Karpas-422 (cell line): Measurements from ENCODE around the gene LIMS1. TPM values are rescaled to one million over a fixed set of nuclear protein-coding genes. Genes with fewer than 3 reads are reported as not detected.
"Not testable (repeated sequence)": the region's sequence is repeated elsewhere in the genome, so short reads cannot be mapped to it uniquely, and the experiment has no call there.

ENCODE experiments used
- DNase-seq: peaks from one replicate; pipeline ENCODE4 v3.0.0-alpha.2; 2015
- H2AFZ ChIP-seq: fragments of 200-600 bp; sonication (generic); 2 replicates; pipeline ENCODE4 v1.6.1; 2014; ENCODE audit warnings: antibody characterized with exemption, low read length, mixed read lengths
- H3K27ac ChIP-seq: fragments of 200-600 bp; sonication (generic); 2 replicates; pipeline ENCODE4 v1.5.1; 2014; ENCODE audit warnings: mild to moderate bottlenecking, low read length, moderate library complexity
- H3K27me3 ChIP-seq: fragments of 200-600 bp; sonication (generic); 2 replicates; pipeline ENCODE4 v1.6.1; 2014; ENCODE audit warnings: low read length, mixed read lengths
- H3K36me3 ChIP-seq: fragments of 200-600 bp; sonication (generic); 2 replicates; pipeline ENCODE4 v1.6.1; 2014; ENCODE audit warnings: low read length, mixed read lengths; ENCODE audit not compliant: insufficient read depth
- H3K4me1 ChIP-seq: fragments of 200-600 bp; sonication (generic); 2 replicates; pipeline ENCODE4 v1.6.1; 2014; ENCODE audit warnings: mild to moderate bottlenecking, low read length, mixed read lengths
- H3K4me2 ChIP-seq: fragments of 200-600 bp; sonication (generic); 2 replicates; pipeline ENCODE4 v1.6.1; 2014; ENCODE audit warnings: low read length, low read depth, mild to moderate bottlenecking; ENCODE audit not compliant: poor library complexity, severe bottlenecking
- H3K4me3 ChIP-seq: fragments of 200-600 bp; sonication (generic); 2 replicates; pipeline ENCODE4 v1.5.1; 2014; ENCODE audit warnings: mild to moderate bottlenecking, antibody characterized with exemption, low read length, mixed read lengths
- H3K79me2 ChIP-seq: fragments of 200-600 bp; sonication (generic); 2 replicates; pipeline ENCODE4 v1.6.1; 2014; ENCODE audit warnings: mild to moderate bottlenecking, low read length, mixed read lengths
- H3K9ac ChIP-seq: fragments of 200-600 bp; sonication (generic); 2 replicates; pipeline ENCODE4 v1.6.0; 2014; ENCODE audit warnings: low read length
- H3K9me2 ChIP-seq: fragments of 200-600 bp; sonication (generic), shearing (Covaris generic); replicated peaks from 2 replicates; pipeline ENCODE4 v1.6.0; 2014; ENCODE audit warnings: mild to moderate bottlenecking, low read length, moderate library complexity; ENCODE audit not compliant: insufficient read depth
- H3K9me3 ChIP-seq: fragments of 300-700, 200-600 bp; sonication (generic); 2 replicates; pipeline ENCODE4 v1.6.1; 2014; ENCODE audit warnings: low read length, mixed read lengths
- H4K20me1 ChIP-seq: fragments of 200-600 bp; sonication (generic); 2 replicates; pipeline ENCODE4 v1.6.1; 2014; ENCODE audit warnings: mild to moderate bottlenecking, antibody characterized with exemption, low read length, low read depth; ENCODE audit not compliant: insufficient read depth
- total RNA-seq: library from RNA; depleted of rRNA; stranded (reverse); fragments of >200 nt; shearing (Covaris generic); gene quantifications from 2 replicates; pipeline ENCODE4 v1.2.3, GENCODE V29; 2014; ENCODE audit warnings: low replicate concordance

Gene LIMS1
- total RNA-seq, 1 experiment from 2014 or later: 9.7 TPM

GRCh38 chr2:108680805-108681204, 146.5 kb downstream of the LIMS1 start:
- H3K79me2 ChIP-seq, H3K27me3 ChIP-seq, H4K20me1 ChIP-seq, H3K9ac ChIP-seq, H3K36me3 ChIP-seq, H3K4me1 ChIP-seq, H3K27ac ChIP-seq, H3K9me2 ChIP-seq, H3K9me3 ChIP-seq, H2AFZ ChIP-seq, H3K4me2 ChIP-seq, H3K4me3 ChIP-seq, DNase-seq: not testable (repeated sequence)

- not testable (repeated sequence) for H3K9ac ChIP-seq, H3K9me3 ChIP-seq, H3K79me2 ChIP-seq, H3K4me1 ChIP-seq, H3K4me3 ChIP-seq, H4K20me1 ChIP-seq, H3K27me3 ChIP-seq, H3K4me2 ChIP-seq, H3K36me3 ChIP-seq, H3K9me2 ChIP-seq, H3K27ac ChIP-seq, DNase-seq, H2AFZ ChIP-seq
These were observed 154.8 kb downstream of the LIMS1 start for GRCh38 chr2:108688818-108689756.

GRCh38 chr2:108690001-108690400, 155.7 kb downstream of the LIMS1 start:
- H3K9me3 ChIP-seq, DNase-seq, H3K4me3 ChIP-seq, H3K27ac ChIP-seq, H2AFZ ChIP-seq, H3K36me3 ChIP-seq, H3K4me2 ChIP-seq, H3K27me3 ChIP-seq, H3K4me1 ChIP-seq, H3K79me2 ChIP-seq, H3K9me2 ChIP-seq, H4K20me1 ChIP-seq, H3K9ac ChIP-seq: not testable (repeated sequence)

GRCh38 chr2:108691447-108691846, 157.2 kb downstream of the LIMS1 start:
- Histone ChIP-seq H3K4me2 (no peak overlapping the region), H4K20me1 (no peaks in the 10 kb centered on the region), H3K4me1 (no peaks in the 10 kb centered on the region), H2AFZ (no peak overlapping the region), H3K9ac (no peak overlapping the region), H3K36me3 (no peaks in the 10 kb centered on the region), H3K9me3 (no peaks in the 10 kb centered on the region), H3K4me3 (no peak overlapping the region), H3K9me2 (no peaks in the 10 kb centered on the region), H3K27ac (no peak overlapping the region), H3K27me3 (no peaks in the 10 kb centered on the region), H3K79me2 (no peaks in the 10 kb centered on the region)
- DNase-seq: no peak

- no peaks in the 10 kb centered on the region for H3K27me3 ChIP-seq
- no peak overlapping the region for H3K4me3 ChIP-seq
- no peaks in the 10 kb centered on the region for H3K9me3 ChIP-seq
- no peaks in the 10 kb centered on the region for H3K9me2 ChIP-seq
- DNase-seq: no peak
- no peak overlapping the region for H3K9ac ChIP-seq
- no peak overlapping the region for H3K4me2 ChIP-seq
- H3K36me3 ChIP-seq: no peaks in the 10 kb centered on the region
- no peak overlapping the region for H2AFZ ChIP-seq
- no peak overlapping the region for H3K27ac ChIP-seq
- H3K4me1 ChIP-seq: no peaks in the 10 kb centered on the region
- no peaks in the 10 kb centered on the region for H4K20me1 ChIP-seq
- no peaks in the 10 kb centered on the region for H3K79me2 ChIP-seq
These were observed 166.9 kb downstream of the LIMS1 start for GRCh38 chr2:108701208-108701607.

- Histone ChIP-seq H3K27ac (no peak overlapping the region), H3K9me3 (no peaks in the 10 kb centered on the region), H3K9ac (no peak overlapping the region), H3K27me3 (no peaks in the 10 kb centered on the region), H3K4me2 (no peak overlapping the region), H4K20me1 (no peaks in the 10 kb centered on the region), H3K4me3 (no peak overlapping the region), H3K79me2 (no peaks in the 10 kb centered on the region), H3K36me3 (no peaks in the 10 kb centered on the region), H3K4me1 (no peaks in the 10 kb centered on the region), H3K9me2 (no peaks in the 10 kb centered on the region), H2AFZ (no peak overlapping the region)
- DNase-seq: no peak
These were observed 167.5 kb downstream of the LIMS1 start for GRCh38 chr2:108701806-108702205.

GRCh38 chr2:108704871-108705270, 170.6 kb downstream of the LIMS1 start:
- Histone ChIP-seq H3K9me3 (peaks cover 5% of the 10 kb centered on the region; the same call in 1 of the 2 replicates), H2AFZ (no peak overlapping the region), H3K4me2 (no peak overlapping the region), H3K27me3 (no peaks in the 10 kb centered on the region), H3K4me3 (no peak overlapping the region), H3K36me3 (no peaks in the 10 kb centered on the region; the same call in 1 of the 2 replicates), H3K79me2 (no peaks in the 10 kb centered on the region), H3K9me2 (no peaks in the 10 kb centered on the region), H3K27ac (no peak overlapping the region), H4K20me1 (no peaks in the 10 kb centered on the region), H3K9ac (no peak overlapping the region), H3K4me1 (no peaks in the 10 kb centered on the region)
- no peak for DNase-seq

GRCh38 chr2:108707300-108707699, 173.0 kb downstream of the LIMS1 start:
- H3K27ac ChIP-seq: no peak overlapping the region
- no peaks in the 10 kb centered on the region for H4K20me1 ChIP-seq
- H3K4me3 ChIP-seq: no peak overlapping the region
- peaks cover 5% of the 10 kb centered on the region; the same call in 1 of the 2 replicates for H3K9me3 ChIP-seq
- no peak for DNase-seq
- no peak overlapping the region for H3K9ac ChIP-seq
- no peak overlapping the region for H2AFZ ChIP-seq
- no peaks in the 10 kb centered on the region for H3K79me2 ChIP-seq
- H3K27me3 ChIP-seq: no peaks in the 10 kb centered on the region
- no peaks in the 10 kb centered on the region for H3K4me1 ChIP-seq
- no peaks in the 10 kb centered on the region; the same call in 1 of the 2 replicates for H3K36me3 ChIP-seq
- no peaks in the 10 kb centered on the region for H3K9me2 ChIP-seq
- no peak overlapping the region for H3K4me2 ChIP-seq
